ENCODE data around the gene SERPIND1.

GRCh38 chr22:20751185-20751851 lies 22.6 kb upstream of the SERPIND1 start:
- TF ChIP-seq CTCF (IDR thresholded peaks at IDR 0.05; ENCODE audit: low read length) = no peak
- no peak for TF ChIP-seq EZH2phosphoT487 (IDR thresholded peaks at IDR 0.05; ENCODE audit: low read length)
- no peak for TF ChIP-seq EZH2 (optimal IDR thresholded peaks at IDR 0.05; ENCODE audit: low read depth, low read length)
